Psoas muscle (tissue), 8 donors: ENCODE results near the gene ANGPT4. TPM values are rescaled to one million over a fixed set of nuclear protein-coding genes. Genes with fewer than 3 reads are reported as not detected.

ENCODE experiments used
- ATAC-seq, 4 donors: fragments of 200-7000 bp; cut with Tn5 transposase; one replicate each; pipeline ENCODE4 v1.9.1; 2020; ENCODE audit warnings: moderate library complexity in 3 of 4, mild to moderate bottlenecking in 2 of 4
- DNase-seq, 2 donors: peaks; one replicate each; pipeline ENCODE4 v3.0.0-alpha.2; 2020
- H3K27ac ChIP-seq: fragments of 200-600 bp; one replicate; pipeline ENCODE4 v1.8.0; 2022
- H3K27me3 ChIP-seq, 3 donors: fragments of 200-600 bp in 1 of 3; one replicate each; pipeline versions ENCODE4 v1.6.1 to v1.8.0; 2013 to 2022; ENCODE audit warnings: low read length in 2 of 3, mild to moderate bottlenecking in 2 of 3, moderate library complexity in 1 of 3; ENCODE audit not compliant: insufficient read depth in 3 of 3
- H3K36me3 ChIP-seq, 2 donors: fragments of 200-600 bp in 1 of 2; one replicate each; pipeline versions ENCODE4 v1.6.1 to v1.8.0; 2013 to 2022; ENCODE audit warnings: low read depth in 1 of 2, mild to moderate bottlenecking in 1 of 2, moderate library complexity in 1 of 2; ENCODE audit not compliant: insufficient read depth in 1 of 2
- H3K4me1 ChIP-seq: fragments of 200-600 bp; one replicate; pipeline ENCODE4 v1.8.0; 2022
- H3K4me3 ChIP-seq: fragments of 200-600 bp; one replicate; pipeline ENCODE4 v1.8.0; 2022; ENCODE audit warnings: mild to moderate bottlenecking
- H3K9me3 ChIP-seq: fragments of 200-600 bp; one replicate; pipeline ENCODE4 v1.8.0; 2022
- CTCF ChIP-seq: fragments of 200-600 bp; IDR thresholded peaks from one replicate; pipeline ENCODE4 v1.8.0; 2022; ENCODE audit warnings: antibody characterized with exemption
- WGBS, 3 donors: extraction: QIAGEN DNeasy Blood & Tissue Kit; methylation state at CpG; one replicate each; pipeline versions ENCODE4 v1.1.6 to v1.1.7; 2013; 5-methylcytosine and 5-hydroxymethylcytosine counted together
- intact Hi-C, 2 donors: fragments of 100-400 bp; cut with DNase I; formaldehyde crosslinking; loops; one replicate each; pipeline versions ENCODE4 v1.11.0 to v1.14.2; 2022
- polyA plus RNA-seq, 3 donors: library from polyadenylated mRNA; stranded (reverse); fragments of 200-250 nt; gene quantifications; one replicate each; pipeline ENCODE4 v1.2.3, GENCODE V29; 2013
- total RNA-seq, 4 donors: library from RNA; stranded (reverse); fragmentation: NEBNext Ultra II Directional in 2 of 4; extraction: Animal tissue kit (Norgen Biotek cat#: 25700) in 2 of 4; gene quantifications; one replicate each; pipeline versions ENCODE4 v1.2.1 to v1.2.4, GENCODE V29; 2021 to 2023
- donor health status: healthy with polysubstance abuse.
- donor health status: DM: no; HTN: no; CAD: no; lungs with moderate emphysema.
- donor health status: Bipolar disorder and iron deficiency.
- donor health status: healthy.
- donor health status: DM: yes; HTN: yes; CAD: no.
- donor health status: DM: no; HTN: no; CAD: no.
- donor health status: DM: no; HTN: no; CAD: no.
- donor health status: DM: yes; HTN: yes; CAD: no.

ANGPT4 gene
- total and polyA plus RNA-seq, 7 donors, result 0.03 to 0.14 (median 0.06) TPM; not detected in 2

- TF ChIP-seq CTCF, result no peak
- intact Hi-C loops, result loop anchor here in 1 of 2 donors (10.0 kb wide), 2 partner anchors 233 to 263 kb away; partner anchors contain the start of gene TMEM74B
- 56 to 66% (median 60%) methylated on average over 8 of the region's 8 CpGs for WGBS, 3 donors
- Histone ChIP-seq H3K36me3 (no peaks in the 10 kb centered on the region), H3K9me3 (no peaks in the 10 kb centered on the region), H3K4me1 (no peaks in the 10 kb centered on the region), H3K27me3 (peaks cover 0 to 21% (median 0%) of the 10 kb centered on the region in 3 donors), H3K27ac (no peak overlapping the region), H3K4me3 (no peak overlapping the region)
- DNase-seq, result no peak
- ATAC-seq, result no peak
Measured at GRCh38 chr20:952196-952795, 36.2 kb upstream of the ANGPT4 start.

DNA sequence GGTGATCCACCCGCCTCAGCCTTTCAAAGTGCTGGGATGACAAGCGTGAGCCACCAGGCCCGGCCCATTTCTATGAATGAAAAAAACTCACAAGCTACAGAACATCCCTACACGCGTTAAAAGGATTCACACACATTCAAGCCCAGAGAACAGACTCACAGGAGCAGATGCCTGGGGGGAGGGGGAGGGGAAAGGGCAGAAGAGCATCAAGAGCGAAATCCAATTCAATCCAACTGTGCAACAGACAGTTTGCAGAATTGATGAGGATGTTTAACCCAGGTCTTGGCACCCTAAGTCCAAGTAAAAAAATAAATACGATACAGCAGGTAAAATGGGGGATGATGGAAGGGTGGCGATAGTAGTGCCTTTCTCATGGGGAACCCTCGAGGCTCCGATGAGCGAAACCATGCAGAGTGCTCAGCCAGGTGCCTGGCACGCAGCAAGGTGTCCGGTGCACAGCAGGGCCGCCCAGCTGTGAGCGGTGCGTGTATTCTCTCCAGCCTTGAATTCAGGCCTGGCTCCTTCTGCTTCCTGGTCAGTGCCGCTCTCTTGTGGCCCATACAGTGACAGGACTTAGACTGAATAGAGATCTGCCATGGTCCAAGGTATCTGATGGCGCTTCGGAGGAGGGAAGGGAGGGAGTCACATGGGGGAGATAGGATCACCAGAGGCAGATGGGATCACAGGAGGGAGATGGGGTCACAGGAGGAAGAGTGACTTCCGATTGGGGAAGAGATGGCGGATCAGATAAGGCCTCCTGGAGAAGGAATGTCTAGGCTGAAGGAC, 35.4 kb upstream of the ANGPT4 start:
- intact Hi-C loops, result loop anchor here in 1 of 2 donors (10.0 kb wide), 2 partner anchors 233 to 263 kb away; partner anchors contain the start of gene TMEM74B
- Histone ChIP-seq H3K36me3 (no peaks in the 10 kb centered on the region), H3K4me1 (no peaks in the 10 kb centered on the region), H3K27me3 (peaks cover 0 to 21% (median 2%) of the 10 kb centered on the region in 3 donors), H3K27ac (no peak overlapping the region), H3K4me3 (no peak overlapping the region), H3K9me3 (no peaks in the 10 kb centered on the region)
- WGBS, 3 donors, result 72 to 75% (median 73%) methylated on average over 21 of the region's 21 CpGs
- no peak for DNase-seq
- TF ChIP-seq CTCF, result no peak
- ATAC-seq, result peak in 1 of 4 donors; percentile 45

- H3K27me3 ChIP-seq, result peaks cover 0 to 11% (median 2%) of the 10 kb centered on the region in 3 donors
- no peak for TF ChIP-seq CTCF
- no peak overlapping the region for H3K4me3 ChIP-seq
- intact Hi-C loops, result loop anchor here in 1 of 2 donors (10.0 kb wide), 2 partner anchors 235 to 265 kb away; partner anchors contain the start of gene TMEM74B
- H3K36me3 ChIP-seq, result no peaks in the 10 kb centered on the region
- no peak for DNase-seq
- H3K9me3 ChIP-seq, result no peaks in the 10 kb centered on the region
- 89 to 96% (median 95%) methylated on average over 4 to 7 of the region's 7 CpGs for WGBS, 3 donors
- ATAC-seq, result no peak
- H3K4me1 ChIP-seq, result no peaks in the 10 kb centered on the region
- H3K27ac ChIP-seq, result no peak overlapping the region
Measured at GRCh38 chr20:949717-950116, 33.6 kb upstream of the ANGPT4 start.

DNA sequence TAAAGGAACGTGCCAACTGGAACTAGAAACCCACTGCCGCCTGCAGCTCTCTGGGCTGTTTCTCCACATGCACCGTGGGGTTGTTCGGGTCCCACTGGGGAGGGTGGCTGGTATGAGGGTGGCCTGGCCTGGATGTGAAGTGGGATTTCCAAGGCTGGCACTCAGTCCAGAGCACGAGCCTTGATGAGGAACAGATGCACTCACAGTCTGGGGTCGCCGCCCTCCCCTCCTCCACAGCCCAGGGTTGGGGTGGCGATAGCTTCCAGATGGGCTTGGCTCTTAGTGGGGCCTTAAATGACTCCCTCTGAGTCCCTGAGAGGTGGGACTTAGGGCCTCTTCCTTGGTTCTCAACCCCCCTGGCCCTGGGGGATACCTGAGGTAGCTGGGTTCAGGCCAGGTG, 30.7 kb upstream of the ANGPT4 start:
- Histone ChIP-seq H3K9me3 (no peaks in the 10 kb centered on the region), H3K36me3 (no peaks in the 10 kb centered on the region), H3K27ac (no peak overlapping the region), H3K27me3 (peaks cover 0 to 8% (median 2%) of the 10 kb centered on the region in 3 donors), H3K4me1 (no peaks in the 10 kb centered on the region), H3K4me3 (no peak overlapping the region)
- WGBS, 3 donors, result 49 to 64% (median 62%) methylated on average over 8 of the region's 8 CpGs
- no peak for TF ChIP-seq CTCF
- intact Hi-C loops, result no loop called here
- ATAC-seq (no peak), DNase-seq (no peak)
